Fibroblast of skin of left biceps (primary cell): ENCODE results near the gene NRXN2.
"Not testable (repeated sequence)": the region's sequence is repeated elsewhere in the genome, so short reads cannot be mapped to it uniquely, and the experiment has no call there.

Experiments
- DNase-seq, 2 experiments: peaks; one replicate each; pipeline ENCODE4 v3.0.0-alpha.2; 2013; ENCODE audit warnings: low read depth in 2 of 2

Gene NRXN2

GRCh38 chr11:64606796-64607380 is 116.1 kb downstream of the NRXN2 start:
- DNase-seq, result no peak

GRCh38 chr11:64605656-64606585 is 117.1 kb downstream of the NRXN2 start:
- DNase-seq, result no peak

GRCh38 chr11:64605244-64605560 is 117.8 kb downstream of the NRXN2 start:
- no peak for DNase-seq

- DNase-seq, result no peak
These were observed 118.3 kb downstream of the NRXN2 start for GRCh38 chr11:64604458-64605243.

- DNase-seq, result no peak
These were observed 119.4 kb downstream of the NRXN2 start for GRCh38 chr11:64603411-64604110.

- DNase-seq, result no peak
These were observed 120.4 kb downstream of the NRXN2 start for GRCh38 chr11:64602466-64603070.

- no peak for DNase-seq
These were observed 121.2 kb downstream of the NRXN2 start for GRCh38 chr11:64601605-64602465.

- no peak for DNase-seq
These were observed 122.6 kb downstream of the NRXN2 start for GRCh38 chr11:64600281-64600992.

GRCh38 chr11:64599698-64600211 is 123.2 kb downstream of the NRXN2 start:
- no peak for DNase-seq

GRCh38 chr11:64598797-64599697 is 124.0 kb downstream of the NRXN2 start:
- no peak for DNase-seq

- no peak for DNase-seq
These were observed 124.7 kb downstream of the NRXN2 start for GRCh38 chr11:64598106-64598796.

GRCh38 chr11:64597671-64598101 is 125.3 kb downstream of the NRXN2 start:
- DNase-seq, result no peak

GRCh38 chr11:64595922-64596321 is 127.1 kb downstream of the NRXN2 start:
- DNase-seq, result not testable (repeated sequence)

- no peak for DNase-seq
These were observed 128.6 kb downstream of the NRXN2 start for GRCh38 chr11:64594159-64594939.

GRCh38 chr11:64593156-64594105 is 129.6 kb downstream of the NRXN2 start:
- no peak for DNase-seq

GRCh38 chr11:64592656-64593055 is 130.3 kb downstream of the NRXN2 start:
- no peak for DNase-seq
